ENCODE data around the gene LYRM2. TPM values are rescaled to one million over a fixed set of nuclear protein-coding genes. Genes with fewer than 3 reads are reported as not detected.

LYRM2 gene
- total RNA-seq, 1 donor from 2014 or later: 27.5 TPM

- no peak overlapping the region for H3K27ac Mint-ChIP-seq (ENCODE audit: unreplicated experiment)
- DNase-seq (ENCODE audit: low spot score): no peak
- H3K4me1 Mint-ChIP-seq (ENCODE audit: low read depth): peaks cover 39% of the 10 kb centered on the region
- H3K36me3 Mint-ChIP-seq (ENCODE audit: low read depth): peaks cover 25% of the 10 kb centered on the region
- no peaks in the 10 kb centered on the region for H3K27me3 Mint-ChIP-seq (ENCODE audit: low read depth)
- no peak overlapping the region for H3K4me3 Mint-ChIP-seq (ENCODE audit: unreplicated experiment)
- TF ChIP-seq CTCF (IDR thresholded peaks at IDR 0.05): no peak
- H3K9me3 Mint-ChIP-seq (ENCODE audit: low read depth): no peaks in the 10 kb centered on the region
These were observed 32.5 kb upstream of the LYRM2 start for GRCh38 chr6:89670935-89671565.

GRCh38 chr6:89669002-89669401 is 30.5 kb upstream of the LYRM2 start:
- H3K27ac Mint-ChIP-seq (ENCODE audit: unreplicated experiment): peak overlapping the region; percentile 88
- H3K27me3 Mint-ChIP-seq (ENCODE audit: low read depth): no peaks in the 10 kb centered on the region
- H3K9me3 Mint-ChIP-seq (ENCODE audit: low read depth): no peaks in the 10 kb centered on the region
- DNase-seq (ENCODE audit: low spot score): no peak
- H3K36me3 Mint-ChIP-seq (ENCODE audit: low read depth): peaks cover 19% of the 10 kb centered on the region
- no peak for TF ChIP-seq CTCF (IDR thresholded peaks at IDR 0.05)
- H3K4me3 Mint-ChIP-seq (ENCODE audit: unreplicated experiment): no peak overlapping the region
- H3K4me1 Mint-ChIP-seq (ENCODE audit: low read depth): peaks cover 47% of the 10 kb centered on the region

- Mint-ChIP-seq H3K36me3 (ENCODE audit: low read depth) (peaks cover 18% of the 10 kb centered on the region), H3K27me3 (ENCODE audit: low read depth) (no peaks in the 10 kb centered on the region), H3K4me1 (ENCODE audit: low read depth) (peaks cover 48% of the 10 kb centered on the region), H3K9me3 (ENCODE audit: low read depth) (no peaks in the 10 kb centered on the region), H3K4me3 (ENCODE audit: unreplicated experiment) (peak overlapping the region; percentile 69), H3K27ac (ENCODE audit: unreplicated experiment) (peak overlapping the region; percentile 88)
- DNase-seq (ENCODE audit: low spot score): no peak
- TF ChIP-seq CTCF (IDR thresholded peaks at IDR 0.05): peak; percentile 17
These were observed 29.5 kb upstream of the LYRM2 start for GRCh38 chr6:89667872-89668556.

- peaks cover 34% of the 10 kb centered on the region for H3K36me3 Mint-ChIP-seq (ENCODE audit: low read depth)
- no peak for DNase-seq (ENCODE audit: low spot score)
- no peaks in the 10 kb centered on the region for H3K9me3 Mint-ChIP-seq (ENCODE audit: low read depth)
- no peak for TF ChIP-seq CTCF (IDR thresholded peaks at IDR 0.05)
- H3K4me3 Mint-ChIP-seq (ENCODE audit: unreplicated experiment): no peak overlapping the region
- no peak overlapping the region for H3K27ac Mint-ChIP-seq (ENCODE audit: unreplicated experiment)
- H3K27me3 Mint-ChIP-seq (ENCODE audit: low read depth): no peaks in the 10 kb centered on the region
- H3K4me1 Mint-ChIP-seq (ENCODE audit: low read depth): peaks cover 26% of the 10 kb centered on the region
These were observed 24.2 kb upstream of the LYRM2 start for GRCh38 chr6:89662659-89663223.

GRCh38 chr6:89661559-89661958 is 23.0 kb upstream of the LYRM2 start:
- no peak for TF ChIP-seq CTCF (IDR thresholded peaks at IDR 0.05)
- peaks cover 14% of the 10 kb centered on the region for H3K4me1 Mint-ChIP-seq (ENCODE audit: low read depth)
- H3K36me3 Mint-ChIP-seq (ENCODE audit: low read depth): peaks cover 40% of the 10 kb centered on the region
- no peak for DNase-seq (ENCODE audit: low spot score)
- no peaks in the 10 kb centered on the region for H3K27me3 Mint-ChIP-seq (ENCODE audit: low read depth)
- no peak overlapping the region for H3K27ac Mint-ChIP-seq (ENCODE audit: unreplicated experiment)
- H3K9me3 Mint-ChIP-seq (ENCODE audit: low read depth): no peaks in the 10 kb centered on the region
- H3K4me3 Mint-ChIP-seq (ENCODE audit: unreplicated experiment): no peak overlapping the region

All from chondrocyte (in vitro differentiated cells).